Measurements from ENCODE around the gene RAVER1. TPM values are rescaled to one million over a fixed set of nuclear protein-coding genes. Genes with fewer than 3 reads are reported as not detected.

Gene RAVER1
- total RNA-seq, 1 experiment from 2014 or later = 55.1 TPM

DNA sequence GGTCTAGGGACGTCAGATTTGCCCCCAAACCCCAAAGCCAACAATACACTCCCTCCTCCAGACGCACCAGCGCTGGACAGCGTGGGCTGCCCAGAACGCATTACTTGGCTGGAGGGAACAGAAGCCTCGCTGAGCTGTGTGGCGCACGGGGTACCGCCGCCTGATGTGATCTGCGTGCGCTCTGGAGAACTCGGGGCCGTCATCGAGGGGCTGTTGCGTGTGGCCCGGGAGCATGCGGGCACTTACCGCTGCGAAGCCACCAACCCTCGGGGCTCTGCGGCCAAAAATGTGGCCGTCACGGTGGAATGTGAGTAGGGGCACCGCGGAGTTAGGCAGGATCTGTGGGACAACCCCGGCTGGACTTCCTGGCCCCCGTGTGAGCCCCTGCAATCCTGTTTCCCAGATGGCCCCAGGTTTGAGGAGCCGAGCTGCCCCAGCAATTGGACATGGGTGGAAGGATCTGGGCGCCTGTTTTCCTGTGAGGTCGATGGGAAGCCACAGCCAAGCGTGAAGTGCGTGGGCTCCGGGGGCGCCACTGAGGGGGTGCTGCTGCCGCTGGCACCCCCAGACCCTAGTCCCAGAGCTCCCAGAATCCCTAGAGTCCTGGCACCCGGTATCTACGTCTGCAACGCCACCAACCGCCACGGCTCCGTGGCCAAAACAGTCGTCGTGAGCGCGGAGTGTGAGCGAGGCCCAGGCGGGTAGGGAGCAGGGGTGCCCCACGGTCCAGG, 39.5 kb downstream of the RAVER1 start:
- H3K27me3 Mint-ChIP-seq (ENCODE audit: insufficient read depth, unreplicated experiment) = peaks cover 7% of the 10 kb centered on the region
- Histone ChIP-seq H3K9me3 (no peaks in the 10 kb centered on the region), H3K36me3 (ENCODE audit: control insufficient read depth, insufficient read depth, low read length) (no peaks in the 10 kb centered on the region; the same call in 1 of the 2 replicates), H3K4me1 (peaks cover 7% of the 10 kb centered on the region; the same call in 1 of the 2 replicates), H3K27me3 (replicated peaks; ENCODE audit: control insufficient read depth, insufficient read depth, low read length) (no peaks in the 10 kb centered on the region), H3K4me3 (ENCODE audit: low read depth, low read length) (no peak overlapping the region)
- no peak overlapping the region for H3K4me3 Mint-ChIP-seq (ENCODE audit: unreplicated experiment)
- peaks cover 11% of the 10 kb centered on the region for H3K4me1 Mint-ChIP-seq (ENCODE audit: low read depth, unreplicated experiment)
- intact Hi-C loops (cut with micrococcal nuclease; ENCODE audit: unreplicated experiment) = no loop called here
- H3K27ac Mint-ChIP-seq (ENCODE audit: unreplicated experiment) = no peak overlapping the region
- no peaks in the 10 kb centered on the region for H3K9me3 Mint-ChIP-seq (ENCODE audit: unreplicated experiment)
- TF ChIP-seq, protein P1, sequence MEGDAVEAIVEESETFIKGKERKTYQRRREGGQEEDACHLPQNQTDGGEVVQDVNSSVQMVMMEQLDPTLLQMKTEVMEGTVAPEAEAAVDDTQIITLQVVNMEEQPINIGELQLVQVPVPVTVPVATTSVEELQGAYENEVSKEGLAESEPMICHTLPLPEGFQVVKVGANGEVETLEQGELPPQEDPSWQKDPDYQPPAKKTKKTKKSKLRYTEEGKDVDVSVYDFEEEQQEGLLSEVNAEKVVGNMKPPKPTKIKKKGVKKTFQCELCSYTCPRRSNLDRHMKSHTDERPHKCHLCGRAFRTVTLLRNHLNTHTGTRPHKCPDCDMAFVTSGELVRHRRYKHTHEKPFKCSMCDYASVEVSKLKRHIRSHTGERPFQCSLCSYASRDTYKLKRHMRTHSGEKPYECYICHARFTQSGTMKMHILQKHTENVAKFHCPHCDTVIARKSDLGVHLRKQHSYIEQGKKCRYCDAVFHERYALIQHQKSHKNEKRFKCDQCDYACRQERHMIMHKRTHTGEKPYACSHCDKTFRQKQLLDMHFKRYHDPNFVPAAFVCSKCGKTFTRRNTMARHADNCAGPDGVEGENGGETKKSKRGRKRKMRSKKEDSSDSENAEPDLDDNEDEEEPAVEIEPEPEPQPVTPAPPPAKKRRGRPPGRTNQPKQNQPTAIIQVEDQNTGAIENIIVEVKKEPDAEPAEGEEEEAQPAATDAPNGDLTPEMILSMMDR (IDR thresholded peaks at IDR 0.05; ENCODE audit: insufficient read depth in 1 of 2, low read depth in 1 of 2, low read length in 1 of 2, severe bottlenecking in 1 of 2, unreplicated experiment in 1 of 2) = no peak
- DNase-seq = no peak
- ChIA-PET POLR2A (no interaction called here), CTCF (interaction anchor here (0.6 kb wide), 1 partner anchor 408 kb away, joined by 3 read pairs; no protein-coding TSS in a partner anchor)
- peaks cover 9% of the 10 kb centered on the region for H3K36me3 Mint-ChIP-seq (ENCODE audit: insufficient read depth, unreplicated experiment)
- no TSS peak for BruUV-seq (replicated peaks)

- Histone ChIP-seq H3K4me3 (ENCODE audit: low read depth, low read length) (peak overlapping the region; percentile 48), H3K9me3 (no peaks in the 10 kb centered on the region), H3K27me3 (replicated peaks; ENCODE audit: control insufficient read depth, insufficient read depth, low read length) (no peaks in the 10 kb centered on the region), H3K4me1 (peaks cover 12% of the 10 kb centered on the region), H3K36me3 (ENCODE audit: control insufficient read depth, insufficient read depth, low read length) (no peaks in the 10 kb centered on the region; the same call in 1 of the 2 replicates)
- peak overlapping the region; percentile 87 for H3K4me3 Mint-ChIP-seq (ENCODE audit: unreplicated experiment)
- intact Hi-C loops (cut with micrococcal nuclease; ENCODE audit: unreplicated experiment) = no loop called here
- no peak overlapping the region for H3K27ac Mint-ChIP-seq (ENCODE audit: unreplicated experiment)
- H3K4me1 Mint-ChIP-seq (ENCODE audit: low read depth, unreplicated experiment) = peaks cover 15% of the 10 kb centered on the region
- ChIA-PET CTCF (interaction anchor here (0.6 kb wide), 1 partner anchor 407 kb away, joined by 3 read pairs; no protein-coding TSS in a partner anchor), POLR2A (no interaction called here)
- TF ChIP-seq, protein P1 (IDR thresholded peaks at IDR 0.05; ENCODE audit: insufficient read depth in 1 of 2, low read depth in 1 of 2, low read length in 1 of 2, severe bottlenecking in 1 of 2, unreplicated experiment in 1 of 2) = no peak
- H3K36me3 Mint-ChIP-seq (ENCODE audit: insufficient read depth, unreplicated experiment) = peaks cover 14% of the 10 kb centered on the region
- no peaks in the 10 kb centered on the region for H3K9me3 Mint-ChIP-seq (ENCODE audit: unreplicated experiment)
- no TSS peak for BruUV-seq (replicated peaks)
- peaks cover 7% of the 10 kb centered on the region for H3K27me3 Mint-ChIP-seq (ENCODE audit: insufficient read depth, unreplicated experiment)
- no peak for DNase-seq
Measured at GRCh38 chr19:10292789-10293636, 40.3 kb downstream of the RAVER1 start.

DNA sequence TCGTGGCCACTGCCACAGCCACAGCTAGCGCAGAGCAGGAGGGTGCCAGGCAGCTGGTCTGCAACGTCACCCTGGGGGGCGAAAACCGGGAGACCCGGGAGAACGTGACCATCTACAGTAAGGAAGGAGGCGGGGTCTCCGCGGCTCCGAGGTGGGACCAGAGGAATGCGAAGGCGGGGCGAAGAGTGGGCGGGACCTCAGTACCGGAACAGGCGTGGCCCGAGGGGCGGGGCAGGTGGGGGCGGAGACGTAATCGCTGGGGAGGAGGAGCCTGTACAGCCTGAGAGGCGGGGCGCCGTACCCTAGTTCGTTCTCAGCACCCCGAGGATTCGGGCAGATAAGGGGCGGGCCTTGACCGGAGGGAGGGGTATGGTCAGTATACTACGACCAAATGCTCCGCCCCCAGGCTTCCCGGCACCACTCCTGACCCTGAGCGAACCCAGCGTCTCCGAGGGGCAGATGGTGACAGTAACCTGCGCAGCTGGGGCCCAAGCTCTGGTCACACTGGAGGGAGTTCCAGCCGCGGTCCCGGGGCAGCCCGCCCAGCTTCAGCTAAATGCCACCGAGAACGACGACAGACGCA, 41.0 kb downstream of the RAVER1 start:
- peaks cover 7% of the 10 kb centered on the region for H3K27me3 Mint-ChIP-seq (ENCODE audit: insufficient read depth, unreplicated experiment)
- H3K9me3 Mint-ChIP-seq (ENCODE audit: unreplicated experiment) = no peaks in the 10 kb centered on the region
- peaks cover 14% of the 10 kb centered on the region for H3K36me3 Mint-ChIP-seq (ENCODE audit: insufficient read depth, unreplicated experiment)
- no peak overlapping the region for H3K27ac Mint-ChIP-seq (ENCODE audit: unreplicated experiment)
- Histone ChIP-seq H3K36me3 (ENCODE audit: control insufficient read depth, insufficient read depth, low read length) (no peaks in the 10 kb centered on the region; the same call in 1 of the 2 replicates), H3K4me1 (peaks cover 18% of the 10 kb centered on the region), H3K9me3 (no peaks in the 10 kb centered on the region), H3K4me3 (ENCODE audit: low read depth, low read length) (peak overlapping the region; percentile 48), H3K27me3 (replicated peaks; ENCODE audit: control insufficient read depth, insufficient read depth, low read length) (no peaks in the 10 kb centered on the region)
- BruUV-seq (replicated peaks) = no TSS peak
- CTCF ChIA-PET = interaction anchor here (0.6 to 1.1 kb wide), 4 partner anchors 21 to 108 kb away, joined by 3 to 4 read pairs (median 4); partner anchors contain the start of genes FDX2 and ICAM1
- DNase-seq = peak; percentile 92 to 93
- peaks cover 15% of the 10 kb centered on the region for H3K4me1 Mint-ChIP-seq (ENCODE audit: low read depth, unreplicated experiment)
- intact Hi-C loops (cut with micrococcal nuclease; ENCODE audit: unreplicated experiment) = no loop called here
- POLR2A ChIA-PET = no interaction called here
- TF ChIP-seq, protein P1 (IDR thresholded peaks at IDR 0.05; ENCODE audit: insufficient read depth in 1 of 2, low read depth in 1 of 2, low read length in 1 of 2, severe bottlenecking in 1 of 2, unreplicated experiment in 1 of 2) = no peak
- H3K4me3 Mint-ChIP-seq (ENCODE audit: unreplicated experiment) = peak overlapping the region; percentile 87

All from Caco-2 (cell line).